Colonic mucosa (tissue), 4 donors: ENCODE results near the gene TTC28. TPM values are rescaled to one million over a fixed set of nuclear protein-coding genes. Genes with fewer than 3 reads are reported as not detected.

Source experiments
- DNase-seq: peaks from one replicate; pipeline ENCODE4 v3.0.0-alpha.2; 2020
- H3K27ac ChIP-seq: fragments of 200-600 bp; one replicate; pipeline ENCODE4 v1.8.0; 2021
- H3K27me3 ChIP-seq: fragments of 200-600 bp; one replicate; pipeline ENCODE4 v1.8.0; 2021
- H3K36me3 ChIP-seq: fragments of 200-600 bp; one replicate; pipeline ENCODE4 v1.8.0; 2021
- H3K4me1 ChIP-seq: fragments of 200-600 bp; one replicate; pipeline ENCODE4 v1.8.0; 2021; ENCODE audit warnings: mild to moderate bottlenecking
- H3K4me3 ChIP-seq: fragments of 200-600 bp; one replicate; pipeline ENCODE4 v1.8.0; 2021
- H3K9ac ChIP-seq, 2 donors: one replicate each; pipeline ENCODE4 v1.7.0; 2013; ENCODE audit warnings: control low read depth in 2 of 2, low read depth in 2 of 2, low read length in 2 of 2
- H3K9me3 ChIP-seq: fragments of 200-600 bp; one replicate; pipeline ENCODE4 v1.8.0; 2021
- intact Hi-C: fragments of 100-400 bp; cut with DNase I; formaldehyde crosslinking; loops from one replicate; pipeline ENCODE4 v1.14.1; 2022
- total RNA-seq, 2 donors: library from RNA; stranded (reverse); fragmentation: NEBNext Ultra II Directional in 1 of 2; extraction: Animal tissue kit (Norgen Biotek cat#: 25700) in 1 of 2; gene quantifications; one replicate each; pipeline ENCODE4 v1.2.1, GENCODE V29; 2021
- TF ChIP-seq, protein P1 (sequence below): fragments of 200-600 bp; IDR thresholded peaks from one replicate; pipeline ENCODE4 v1.8.0; 2022; ENCODE audit warnings: antibody characterized with exemption, mild to moderate bottlenecking
- donor health status: healthy.
- donor health status: DM: no; HTN: no; CAD: no.
- donor health status: DM: no; HTN: no; CAD: no.

TTC28 gene
- total RNA-seq, 2 donors from 2014 or later, result 6.6 to 9.2 TPM

GRCh38 chr22:28656181-28656580 lies 23.5 kb downstream of the TTC28 start:
- Histone ChIP-seq H3K9ac (no peak overlapping the region), H3K4me3 (no peak overlapping the region), H3K27ac (no peak overlapping the region), H3K9me3 (no peaks in the 10 kb centered on the region), H3K4me1 (no peaks in the 10 kb centered on the region), H3K27me3 (no peaks in the 10 kb centered on the region), H3K36me3 (no peaks in the 10 kb centered on the region)
- intact Hi-C loops, result no loop called here
- TF ChIP-seq, protein P1, sequence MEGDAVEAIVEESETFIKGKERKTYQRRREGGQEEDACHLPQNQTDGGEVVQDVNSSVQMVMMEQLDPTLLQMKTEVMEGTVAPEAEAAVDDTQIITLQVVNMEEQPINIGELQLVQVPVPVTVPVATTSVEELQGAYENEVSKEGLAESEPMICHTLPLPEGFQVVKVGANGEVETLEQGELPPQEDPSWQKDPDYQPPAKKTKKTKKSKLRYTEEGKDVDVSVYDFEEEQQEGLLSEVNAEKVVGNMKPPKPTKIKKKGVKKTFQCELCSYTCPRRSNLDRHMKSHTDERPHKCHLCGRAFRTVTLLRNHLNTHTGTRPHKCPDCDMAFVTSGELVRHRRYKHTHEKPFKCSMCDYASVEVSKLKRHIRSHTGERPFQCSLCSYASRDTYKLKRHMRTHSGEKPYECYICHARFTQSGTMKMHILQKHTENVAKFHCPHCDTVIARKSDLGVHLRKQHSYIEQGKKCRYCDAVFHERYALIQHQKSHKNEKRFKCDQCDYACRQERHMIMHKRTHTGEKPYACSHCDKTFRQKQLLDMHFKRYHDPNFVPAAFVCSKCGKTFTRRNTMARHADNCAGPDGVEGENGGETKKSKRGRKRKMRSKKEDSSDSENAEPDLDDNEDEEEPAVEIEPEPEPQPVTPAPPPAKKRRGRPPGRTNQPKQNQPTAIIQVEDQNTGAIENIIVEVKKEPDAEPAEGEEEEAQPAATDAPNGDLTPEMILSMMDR, result no peak
- DNase-seq, result no peak

DNA sequence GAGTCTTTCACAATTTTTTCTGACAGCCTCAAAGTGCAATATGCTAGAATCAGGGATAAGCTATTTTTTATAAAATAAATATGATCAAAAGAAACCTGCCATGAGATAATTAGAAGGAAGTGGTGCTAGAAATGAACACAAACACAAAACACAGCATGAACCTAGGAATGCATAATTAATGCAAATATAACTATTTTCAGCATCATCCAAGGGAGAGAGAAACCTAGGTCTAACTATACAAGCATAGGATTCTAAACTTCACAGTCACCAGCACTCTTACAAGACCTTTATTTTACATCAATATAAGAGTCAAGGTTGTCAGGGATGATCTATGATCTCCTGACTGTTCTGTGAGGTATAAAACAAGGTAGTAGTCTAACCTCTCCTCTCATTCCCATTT lies 29.2 kb downstream of the TTC28 start:
- Histone ChIP-seq H3K9ac (no peak overlapping the region), H3K4me1 (no peaks in the 10 kb centered on the region), H3K4me3 (no peak overlapping the region), H3K27ac (no peak overlapping the region), H3K27me3 (no peaks in the 10 kb centered on the region), H3K36me3 (no peaks in the 10 kb centered on the region), H3K9me3 (no peaks in the 10 kb centered on the region)
- intact Hi-C loops, result no loop called here
- TF ChIP-seq, protein P1, result no peak
- DNase-seq, result no peak

GRCh38 chr22:28648792-28649191 lies 30.8 kb downstream of the TTC28 start:
- TF ChIP-seq, protein P1, result no peak
- Histone ChIP-seq H3K9me3 (no peaks in the 10 kb centered on the region), H3K9ac (no peak overlapping the region), H3K4me3 (no peak overlapping the region), H3K27me3 (no peaks in the 10 kb centered on the region), H3K4me1 (no peaks in the 10 kb centered on the region), H3K36me3 (no peaks in the 10 kb centered on the region), H3K27ac (no peak overlapping the region)
- no peak for DNase-seq
- intact Hi-C loops, result no loop called here

DNA sequence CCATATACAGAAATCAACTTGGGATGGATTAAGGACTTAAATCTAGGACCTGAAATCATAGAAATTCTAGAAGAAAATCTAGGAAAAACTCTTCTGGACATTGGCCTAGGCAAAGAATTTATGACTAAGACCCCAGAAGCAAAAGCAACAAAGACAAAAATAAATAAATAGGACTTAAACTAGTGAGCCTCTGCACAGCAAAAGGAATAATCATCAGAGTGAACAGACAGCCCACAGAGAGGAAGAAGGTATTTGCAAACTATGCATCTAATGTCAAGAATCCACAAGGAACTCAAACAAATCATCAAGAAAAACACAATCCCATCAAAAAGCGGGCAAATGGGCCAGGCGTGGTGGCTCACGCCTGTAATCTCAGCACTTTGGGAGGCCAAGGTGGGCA lies 32.4 kb downstream of the TTC28 start:
- Histone ChIP-seq H3K4me1 (no peaks in the 10 kb centered on the region), H3K9ac (no peak overlapping the region), H3K9me3 (no peaks in the 10 kb centered on the region)

GRCh38 chr22:28639321-28639720 lies 40.3 kb downstream of the TTC28 start:
- TF ChIP-seq, protein P1, result no peak
- Histone ChIP-seq H3K4me3 (no peak overlapping the region), H3K27me3 (no peaks in the 10 kb centered on the region), H3K9me3 (no peaks in the 10 kb centered on the region), H3K4me1 (no peaks in the 10 kb centered on the region), H3K9ac (no peak overlapping the region), H3K27ac (no peak overlapping the region), H3K36me3 (no peaks in the 10 kb centered on the region)
- no peak for DNase-seq
- intact Hi-C loops, result no loop called here

More for the DNA sequence above, 32.4 kb downstream of the TTC28 start:
- H3K4me3 ChIP-seq, result no peak overlapping the region
- no peak overlapping the region for H3K27ac ChIP-seq
- intact Hi-C loops, result no loop called here
- no peaks in the 10 kb centered on the region for H3K36me3 ChIP-seq
- H3K27me3 ChIP-seq, result no peaks in the 10 kb centered on the region
- no peak for DNase-seq
- TF ChIP-seq, protein P1, result no peak

- no peaks in the 10 kb centered on the region for H3K4me1 ChIP-seq
- no peaks in the 10 kb centered on the region for H3K36me3 ChIP-seq
- no peaks in the 10 kb centered on the region for H3K27me3 ChIP-seq
- H3K9ac ChIP-seq, result no peak overlapping the region
- TF ChIP-seq, protein P1, result no peak
- DNase-seq, result no peak
- intact Hi-C loops, result no loop called here
- no peak overlapping the region for H3K27ac ChIP-seq
- no peaks in the 10 kb centered on the region for H3K9me3 ChIP-seq
- no peak overlapping the region for H3K4me3 ChIP-seq
Measured at GRCh38 chr22:28637225-28637624, 42.4 kb downstream of the TTC28 start.
